HG03565 (cell line): ENCODE results near the gene RNF44.

Experiments
- ATAC-seq: cut with Tn5 transposase; IDR thresholded peaks from one replicate; pipeline ENCODE4 v1.9.1; 2021; ENCODE audit warnings: mild to moderate bottlenecking, moderate library complexity; ENCODE audit not compliant: unreplicated experiment

The RNF44 gene

DNA sequence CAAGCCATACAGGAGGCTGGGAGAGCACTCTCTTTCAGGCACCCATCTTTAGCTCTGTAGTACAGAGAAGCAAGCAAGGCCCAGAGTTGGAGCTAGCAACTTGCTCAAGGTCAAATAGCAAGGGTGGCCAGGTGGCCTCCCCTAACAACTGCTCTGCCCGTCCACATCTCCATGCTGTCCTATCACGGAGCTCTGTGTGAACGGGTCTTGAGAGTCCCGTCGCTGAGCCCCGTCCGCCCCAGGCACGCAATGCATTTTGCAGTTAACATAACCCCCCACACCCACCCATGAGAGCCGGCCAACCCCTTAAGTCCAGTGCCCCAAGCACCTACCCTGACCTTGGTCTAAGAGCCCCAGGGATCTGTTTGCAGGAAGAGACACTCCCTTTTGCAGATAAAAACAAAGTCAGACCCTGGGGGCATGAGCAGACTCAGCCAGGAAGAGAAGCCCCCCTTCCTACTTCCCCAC, 1.5 kb downstream of the RNF44 start:
- no peak for ATAC-seq

DNA sequence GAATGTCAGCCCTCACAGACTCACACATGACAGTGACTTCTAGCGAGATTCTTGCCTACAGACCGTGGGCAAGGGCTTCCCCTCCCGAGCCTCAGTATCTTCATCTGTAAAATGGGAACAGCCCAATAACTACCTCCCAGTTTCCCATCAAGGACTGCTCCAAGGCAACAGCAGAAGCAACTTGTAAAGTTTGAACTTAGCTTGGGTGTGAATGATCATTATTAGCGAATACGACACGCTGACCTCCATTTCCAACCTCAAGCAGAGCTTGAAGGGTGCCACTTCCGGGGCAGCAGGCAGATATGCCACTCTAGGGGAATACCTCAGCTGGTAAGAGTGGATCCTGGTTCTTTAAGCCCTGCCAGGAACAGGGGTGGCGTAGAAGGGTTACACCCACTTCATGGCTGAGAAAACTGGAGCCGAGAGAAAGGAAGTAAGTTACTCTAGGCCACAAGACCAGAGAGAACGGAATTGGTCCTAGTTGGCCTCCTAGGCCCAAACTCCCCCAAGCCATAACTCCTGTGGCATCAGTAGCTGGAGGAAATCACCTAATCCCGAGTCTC, 2.0 kb downstream of the RNF44 start:
- ATAC-seq, result no peak

GRCh38 chr5:176534640-176535039, 2.6 kb downstream of the RNF44 start:
- ATAC-seq, result no peak

- ATAC-seq, result no peak
Observed at GRCh38 chr5:176533894-176534611, 3.1 kb downstream of the RNF44 start.

DNA sequence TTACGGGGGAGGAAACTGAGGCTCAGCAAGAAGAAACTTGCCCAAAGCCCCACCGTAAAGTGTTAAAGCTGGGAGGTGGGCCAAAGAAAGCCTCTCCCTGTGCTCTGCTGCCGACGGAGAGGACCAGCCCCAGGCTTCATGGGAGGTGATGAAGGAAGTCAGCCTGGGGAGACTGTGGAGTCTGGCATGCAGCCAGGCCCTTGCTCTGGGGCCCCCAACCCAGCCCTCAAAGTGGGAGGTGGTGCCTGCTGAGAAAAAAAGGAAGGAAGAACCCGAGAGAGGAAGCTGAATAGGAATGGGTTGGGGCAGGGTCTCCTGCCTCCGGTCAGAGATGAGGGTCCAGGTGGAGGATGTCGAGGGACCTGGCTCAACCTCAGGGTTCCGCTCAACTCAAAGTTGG, 3.8 kb downstream of the RNF44 start:
- no peak for ATAC-seq

DNA sequence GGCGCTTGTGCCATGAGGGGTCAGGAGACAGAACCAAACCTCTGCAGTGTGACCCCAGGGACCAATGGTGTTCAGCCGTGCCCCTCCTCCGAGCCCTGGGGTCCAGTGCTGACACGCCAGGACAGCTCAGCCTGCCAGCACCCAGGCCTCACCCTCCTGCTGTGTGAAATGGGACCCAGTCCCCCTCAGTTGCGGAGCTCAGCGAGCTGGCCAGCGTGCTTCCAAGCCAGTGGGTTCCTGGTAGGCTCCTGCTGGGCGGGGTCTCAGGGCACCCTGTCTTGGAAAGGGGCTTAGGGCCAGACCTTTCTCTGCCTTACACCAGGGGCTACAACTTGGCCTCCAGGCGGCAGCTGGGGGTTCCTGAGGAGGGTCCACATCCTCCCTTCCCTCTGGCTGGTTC, 4.4 kb downstream of the RNF44 start:
- ATAC-seq, result no peak

GRCh38 chr5:176531902-176532493, 5.2 kb downstream of the RNF44 start:
- no peak for ATAC-seq

DNA sequence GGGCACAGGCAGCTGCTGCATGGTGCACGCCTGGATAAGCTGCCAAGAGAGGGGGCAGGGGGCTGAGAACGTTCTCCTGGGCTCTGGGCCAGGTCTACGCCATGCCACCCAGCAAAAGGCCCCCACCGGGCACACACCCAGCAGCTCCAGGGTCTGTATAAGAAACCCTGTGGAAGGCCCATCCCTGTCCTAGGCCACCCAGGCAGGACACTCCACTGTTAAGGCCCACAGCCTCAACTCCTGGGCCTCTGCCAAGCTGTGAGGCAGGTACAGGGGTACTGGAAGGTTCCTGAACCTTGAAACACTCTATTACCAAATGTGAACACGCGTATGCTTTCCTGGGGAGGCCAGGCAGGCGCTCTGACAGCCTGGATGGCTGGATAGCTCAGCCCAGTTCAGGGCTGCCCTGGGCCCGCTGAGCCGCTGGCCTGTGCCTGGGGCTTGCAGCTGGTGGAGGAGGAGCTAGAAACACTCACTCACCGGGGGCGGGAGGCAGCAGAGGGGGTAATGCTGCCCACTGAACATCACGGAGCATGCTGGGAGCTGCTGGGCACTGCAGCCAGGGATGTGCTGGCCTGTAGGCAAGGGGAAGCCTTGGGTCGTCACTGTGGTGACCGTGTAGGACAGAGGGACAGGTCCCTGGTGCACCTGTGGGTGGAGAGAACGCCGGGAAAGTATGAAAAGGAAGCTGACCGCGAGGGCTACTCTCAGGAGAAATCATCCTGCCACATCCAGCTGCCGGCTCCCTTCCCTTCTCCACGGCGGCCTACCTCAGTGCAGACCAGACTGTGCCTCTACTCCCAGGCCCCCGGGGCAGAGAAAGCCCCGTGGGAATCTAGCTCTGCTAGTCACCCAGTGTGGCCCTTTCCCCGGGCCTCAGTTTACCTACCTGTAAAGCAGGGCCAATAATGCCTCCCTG, 6.0 kb downstream of the RNF44 start:
- no peak for ATAC-seq

- ATAC-seq, result no peak
Observed at GRCh38 chr5:176530393-176530982, 6.7 kb downstream of the RNF44 start.

DNA sequence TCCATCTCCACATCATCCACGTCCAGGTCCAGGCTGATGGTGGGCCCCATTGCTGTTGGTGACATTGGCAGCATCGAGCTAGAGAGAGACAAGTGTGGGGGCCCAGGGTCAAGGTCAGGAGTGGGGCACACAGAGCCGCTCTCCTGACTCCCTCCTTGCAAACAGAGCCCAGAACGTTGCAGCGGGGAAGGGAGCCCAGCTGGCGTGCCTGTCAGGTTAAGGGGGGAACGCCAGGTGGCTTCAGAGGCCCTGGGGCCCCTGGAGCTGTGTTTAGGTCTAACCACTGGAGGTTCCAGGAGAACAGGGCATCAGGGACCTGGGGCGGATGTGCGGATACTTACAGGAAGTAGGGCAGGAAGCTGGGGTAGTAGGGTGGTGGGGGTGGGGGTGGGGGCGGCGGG, 7.5 kb downstream of the RNF44 start:
- no peak for ATAC-seq

DNA sequence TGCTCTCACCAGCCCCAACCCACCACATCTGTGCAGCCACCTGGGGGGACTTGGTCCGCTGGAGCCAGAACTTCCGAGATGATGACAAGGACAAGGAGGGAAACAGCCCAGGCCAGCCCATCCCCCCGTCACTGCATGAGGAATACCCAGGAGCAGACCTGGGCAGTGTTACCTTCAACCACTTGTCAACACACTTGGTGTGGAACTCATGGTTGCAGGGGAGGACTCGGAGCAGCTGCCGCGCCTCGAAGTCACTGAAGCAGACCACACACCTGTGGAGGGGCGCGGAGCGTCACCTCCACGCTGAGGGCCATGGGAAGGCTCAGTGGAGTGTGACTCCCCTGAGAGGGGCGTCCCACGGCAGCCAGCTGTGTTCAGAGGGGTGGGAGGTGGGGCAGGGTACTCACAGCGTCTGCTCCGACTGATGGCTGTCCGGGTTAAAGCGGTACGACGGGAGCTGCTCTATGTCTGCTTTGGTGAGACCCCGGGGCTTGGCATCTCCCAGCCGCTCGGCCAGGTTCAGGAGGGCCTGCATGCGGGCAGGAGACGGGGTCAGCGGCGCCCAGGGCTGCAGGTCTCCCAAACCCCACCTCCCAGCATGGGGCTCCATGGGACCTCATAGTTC, 8.0 kb downstream of the RNF44 start:
- no peak for ATAC-seq

- ATAC-seq, result no peak
Observed at GRCh38 chr5:176528761-176529115, 8.5 kb downstream of the RNF44 start.

GRCh38 chr5:176528301-176528700, 8.9 kb downstream of the RNF44 start:
- no peak for ATAC-seq

DNA sequence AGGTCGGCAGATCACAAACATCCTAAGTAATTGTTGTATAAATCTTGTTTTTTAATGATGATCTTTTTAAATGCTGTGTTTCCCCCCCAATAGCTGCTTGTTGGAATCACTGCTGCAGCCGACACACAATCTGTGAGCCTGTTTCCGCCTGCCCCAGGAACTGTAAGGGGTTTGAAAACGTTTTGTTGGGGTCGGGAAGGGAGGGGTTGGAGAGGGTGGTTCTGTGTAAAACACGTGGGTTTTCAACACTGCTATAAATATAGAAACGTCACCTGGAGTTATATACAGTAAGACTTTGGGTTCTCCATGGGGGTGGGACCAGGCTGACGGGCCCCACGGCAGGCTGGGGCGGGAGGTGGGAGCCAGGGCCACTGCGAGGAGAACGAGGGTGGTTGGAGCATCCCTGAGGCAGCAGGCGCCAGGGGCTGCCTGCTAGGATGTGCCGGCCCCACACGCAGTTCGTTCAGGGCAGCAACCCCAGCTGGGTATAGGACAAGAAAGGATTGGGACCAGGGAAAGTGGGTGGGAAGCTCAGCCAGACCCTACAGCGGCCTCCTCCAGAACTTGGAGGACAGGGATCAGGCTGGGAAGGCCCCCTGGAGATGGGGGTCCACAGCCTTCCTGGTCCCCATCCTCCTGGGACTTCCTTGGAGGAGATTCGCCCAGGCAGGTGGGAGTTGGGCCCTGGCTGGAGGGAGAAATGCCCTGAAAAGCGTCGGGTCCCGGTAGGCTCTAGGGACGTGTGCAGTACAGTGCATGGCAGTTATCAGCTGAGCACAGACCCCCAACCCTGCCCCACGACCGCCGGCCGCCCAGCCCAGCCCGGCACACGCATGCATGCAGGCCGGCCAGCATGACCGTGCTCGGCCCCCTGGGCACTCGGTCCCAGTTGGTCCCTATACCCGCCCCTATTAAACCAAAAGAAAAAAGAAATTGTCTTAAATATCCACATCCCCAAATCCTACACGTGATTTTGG, 9.7 kb downstream of the RNF44 start:
- ATAC-seq, result no peak

GRCh38 chr5:176526462-176526861, 10.7 kb downstream of the RNF44 start:
- ATAC-seq, result no peak

DNA sequence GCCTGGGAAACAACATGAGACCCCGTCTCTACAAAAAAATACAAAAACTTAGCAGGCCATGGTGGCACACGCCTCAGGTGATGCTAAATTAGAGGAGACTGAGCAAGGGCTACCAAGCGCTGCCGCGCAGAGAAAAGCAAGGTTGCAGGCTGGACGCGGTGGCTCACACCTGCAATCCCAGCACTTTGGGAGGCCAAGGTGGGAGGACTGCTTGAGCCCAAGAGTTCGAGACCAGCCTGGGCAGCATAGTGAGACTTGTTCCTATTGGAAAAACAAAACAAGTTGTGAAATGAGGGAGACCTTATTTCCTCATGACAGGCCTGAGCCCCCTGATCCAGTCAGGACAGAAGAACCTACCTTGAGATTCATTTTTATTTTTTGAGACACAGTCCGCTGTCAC, 11.5 kb downstream of the RNF44 start:
- ATAC-seq, result no peak

- no peak for ATAC-seq
Observed at GRCh38 chr5:176524987-176525386, 12.2 kb downstream of the RNF44 start.

DNA sequence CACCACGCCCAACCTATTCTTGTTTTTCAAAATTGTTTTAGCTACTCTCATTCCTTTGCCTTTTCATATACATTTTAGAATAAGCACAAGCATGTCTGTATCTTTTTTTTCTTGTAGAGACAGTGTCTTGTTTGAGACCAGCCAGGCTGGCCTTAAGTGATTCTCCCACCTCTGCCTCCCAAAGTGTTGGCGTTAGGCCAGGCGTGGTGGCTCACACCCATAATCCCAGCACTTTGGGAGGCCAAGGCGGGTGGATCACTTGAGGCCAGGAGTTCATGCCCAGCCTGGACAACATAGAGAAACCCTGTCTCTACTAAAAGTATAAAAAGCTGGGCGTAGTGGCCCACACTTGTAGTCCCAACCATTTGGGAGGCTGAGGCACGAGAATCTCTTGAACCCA, 13.1 kb downstream of the RNF44 start:
- ATAC-seq, result no peak

- no peak for ATAC-seq
Observed at GRCh38 chr5:176521699-176522263, 15.4 kb downstream of the RNF44 start.
